Heart left ventricle (tissue), 13 donors: ENCODE results near the gene SMAD3.

Experiments used
- CTCF ChIP-seq, 12 donors: fragments of 200-600 bp; sonication (generic) in 4 of 12; IDR thresholded peaks; one replicate each; pipeline versions ENCODE4 v1.5.0 to v1.8.0; 2018 to 2022; ENCODE audit warnings: antibody characterized with exemption in 12 of 12, mild to moderate bottlenecking in 5 of 12
- POLR2A ChIP-seq, 2 donors: fragments of 450-650 bp; IDR thresholded peaks; one replicate each; pipeline ENCODE4 v1.6.1; 2017; ENCODE audit warnings: antibody characterized with exemption in 2 of 2, mild to moderate bottlenecking in 2 of 2, moderate library complexity in 2 of 2
- donor health status: ischemic (EF 13 %, LVEDD 7.1; RV severe dilation, severe dysfunction).
- donor health status: DM: no; HTN: yes; CAD: no.
- donor health status: DM: no; HTN: no; CAD: no.
- donor health status: ischemic (EF 25% LVEDD 6.9; RV normal size, moderate dysfunction).
- donor health status: ischemic (EF 25% LVEDD 5.7; RV mildly dilated, moderate dysfunction).
- donor health status: ischemic (EF 35%, LVEDD 5.7; RV mildly dilated, moderate dysfunction).
- donor health status: nonischemic (EF 11% LVEDD 7.7; RV severe dilation, severe dysfunction).
- donor health status: DM: yes; HTN: yes; CAD: no.
- donor health status: PGD.
- donor health status: ischemic (EF 29% LVEDD 5.4; RV normal size, mild dysfunction).
- donor health status: nonischemic (EF 23%, LVEDD 6.1; RV moderate dilation, normal function).

DNA sequence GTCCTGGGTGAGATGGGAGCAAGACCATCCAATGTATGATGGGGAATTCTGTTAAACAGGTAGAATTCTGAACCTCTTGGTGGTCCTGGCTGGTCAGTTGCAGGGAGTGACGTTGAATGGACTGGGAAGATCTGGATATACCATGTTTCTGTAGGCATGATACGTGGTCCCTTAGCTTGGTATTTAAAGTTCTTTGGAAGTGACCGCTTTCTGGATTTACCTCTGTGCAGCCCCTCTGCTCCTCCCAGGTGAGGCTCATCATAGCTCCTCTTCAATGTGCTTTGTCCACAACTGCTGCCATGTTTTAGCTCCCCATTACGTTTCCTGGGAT, 37.2 kb downstream of the SMAD3 start:
- TF ChIP-seq CTCF (IDR thresholded peaks at IDR 0.05) (no peak), POLR2A (IDR thresholded peaks at IDR 0.05) (no peak)
